ENCODE results near the gene ATXN1.

The ATXN1 gene

GRCh38 chr6:16676376-16676775 is 84.9 kb downstream of the ATXN1 start:
- H2AFZ ChIP-seq (ENCODE audit: low read depth) = no peak overlapping the region
- TF ChIP-seq CTCF (conservative IDR thresholded peaks at IDR 0.05; ENCODE audit: low read depth, low read length) = no peak
- H3K4me1 ChIP-seq (ENCODE audit: low read depth, poor library complexity, severe bottlenecking) = peaks cover 2% of the 10 kb centered on the region
- no peaks in the 10 kb centered on the region for H3K79me2 ChIP-seq (ENCODE audit: insufficient read depth, low read depth)
- H3K4me2 ChIP-seq = no peak overlapping the region
- no peak overlapping the region for H3K4me3 ChIP-seq (IDR thresholded peaks at IDR 0.05; ENCODE audit: insufficient read depth, low read depth, low read length)
- no peak overlapping the region for H3K9ac ChIP-seq
- H3K27ac ChIP-seq = no peak overlapping the region
- H3K36me3 ChIP-seq (ENCODE audit: insufficient read depth) = no peaks in the 10 kb centered on the region
- H3K27me3 ChIP-seq (ENCODE audit: insufficient read depth, low read depth) = no peaks in the 10 kb centered on the region
- no peaks in the 10 kb centered on the region for H4K20me1 ChIP-seq (ENCODE audit: insufficient read depth)

- no peaks in the 10 kb centered on the region for H3K27me3 ChIP-seq (ENCODE audit: insufficient read depth, low read depth)
- H4K20me1 ChIP-seq (ENCODE audit: insufficient read depth) = no peaks in the 10 kb centered on the region
- H3K4me2 ChIP-seq = no peak overlapping the region
- H3K79me2 ChIP-seq (ENCODE audit: insufficient read depth, low read depth) = no peaks in the 10 kb centered on the region; the same call in 1 of the 2 replicates
- peaks cover 17% of the 10 kb centered on the region for H3K4me1 ChIP-seq (ENCODE audit: low read depth, poor library complexity, severe bottlenecking)
- no peak overlapping the region for H3K4me3 ChIP-seq (IDR thresholded peaks at IDR 0.05; ENCODE audit: insufficient read depth, low read depth, low read length)
- no peak overlapping the region for H2AFZ ChIP-seq (ENCODE audit: low read depth)
- no peak overlapping the region for H3K9ac ChIP-seq
- TF ChIP-seq CTCF (conservative IDR thresholded peaks at IDR 0.05; ENCODE audit: low read depth, low read length) = no peak
- H3K36me3 ChIP-seq (ENCODE audit: insufficient read depth) = no peaks in the 10 kb centered on the region
- H3K27ac ChIP-seq = no peak overlapping the region
Measured at GRCh38 chr6:16674801-16675392, 86.4 kb downstream of the ATXN1 start.

DNA sequence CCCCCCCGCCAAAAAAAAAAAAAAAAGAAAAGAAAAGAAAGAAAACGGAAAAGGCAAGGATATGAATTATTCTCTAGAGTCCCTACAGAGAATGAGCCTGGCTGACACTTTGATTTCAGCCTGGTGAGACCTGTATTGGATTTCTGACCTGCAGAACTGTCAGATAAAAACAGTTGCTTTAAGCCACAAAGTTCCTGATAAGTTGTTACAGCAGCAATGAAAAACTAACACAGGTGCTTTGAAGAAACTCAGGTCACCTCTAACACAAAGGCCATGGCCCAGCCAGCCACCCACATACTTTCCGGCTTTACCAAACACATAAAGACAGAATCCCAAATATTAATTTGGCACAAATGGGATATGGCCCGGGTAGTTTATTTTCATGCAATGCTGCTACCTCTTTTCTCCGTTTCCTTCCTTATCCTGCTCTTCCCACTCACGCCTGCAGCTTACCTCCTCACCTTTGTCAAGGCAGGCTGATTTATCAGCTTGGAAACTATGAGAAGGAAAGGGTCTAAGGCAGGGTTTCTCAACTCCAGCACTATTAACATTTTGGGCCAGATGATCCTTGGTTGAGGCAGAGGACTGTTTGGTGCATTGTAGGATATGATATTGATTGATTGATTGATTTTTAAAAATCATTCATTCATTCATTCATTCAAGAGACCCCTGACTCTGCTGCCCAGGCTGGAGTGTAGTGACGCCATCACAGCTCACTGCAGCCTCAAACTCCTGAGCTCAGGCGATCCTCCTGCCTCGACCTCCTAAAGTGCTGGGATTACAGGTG is 88.1 kb downstream of the ATXN1 start:
- no peak overlapping the region for H3K9ac ChIP-seq
- H3K36me3 ChIP-seq (ENCODE audit: insufficient read depth) = no peaks in the 10 kb centered on the region
- no peak overlapping the region for H2AFZ ChIP-seq (ENCODE audit: low read depth)
- H3K4me1 ChIP-seq (ENCODE audit: low read depth, poor library complexity, severe bottlenecking) = peaks cover 34% of the 10 kb centered on the region
- H3K4me2 ChIP-seq = no peak overlapping the region
- TF ChIP-seq CTCF (conservative IDR thresholded peaks at IDR 0.05; ENCODE audit: low read depth, low read length) = no peak
- H3K27ac ChIP-seq = no peak overlapping the region
- H3K27me3 ChIP-seq (ENCODE audit: insufficient read depth, low read depth) = no peaks in the 10 kb centered on the region
- no peak overlapping the region for H3K4me3 ChIP-seq (IDR thresholded peaks at IDR 0.05; ENCODE audit: insufficient read depth, low read depth, low read length)
- no peaks in the 10 kb centered on the region; the same call in 1 of the 2 replicates for H3K79me2 ChIP-seq (ENCODE audit: insufficient read depth, low read depth)
- H4K20me1 ChIP-seq (ENCODE audit: insufficient read depth) = no peaks in the 10 kb centered on the region

- H2AFZ ChIP-seq (ENCODE audit: low read depth) = no peak overlapping the region
- no peaks in the 10 kb centered on the region for H3K27me3 ChIP-seq (ENCODE audit: insufficient read depth, low read depth)
- H3K9ac ChIP-seq = no peak overlapping the region
- H3K79me2 ChIP-seq (ENCODE audit: insufficient read depth, low read depth) = no peaks in the 10 kb centered on the region; the same call in 1 of the 2 replicates
- no peak for TF ChIP-seq CTCF (conservative IDR thresholded peaks at IDR 0.05; ENCODE audit: low read depth, low read length)
- no peaks in the 10 kb centered on the region for H3K36me3 ChIP-seq (ENCODE audit: insufficient read depth)
- H3K4me2 ChIP-seq = no peak overlapping the region
- H3K4me3 ChIP-seq (IDR thresholded peaks at IDR 0.05; ENCODE audit: insufficient read depth, low read depth, low read length) = no peak overlapping the region
- peaks cover 47% of the 10 kb centered on the region for H3K4me1 ChIP-seq (ENCODE audit: low read depth, poor library complexity, severe bottlenecking)
- no peaks in the 10 kb centered on the region for H4K20me1 ChIP-seq (ENCODE audit: insufficient read depth)
- H3K27ac ChIP-seq = no peak overlapping the region
Measured at GRCh38 chr6:16671302-16672289, 89.7 kb downstream of the ATXN1 start.

Measured in KMS-11 (cell line).